HG02759 (cell line): Measurements from ENCODE around the gene P2RY12.

Experiments used
- ATAC-seq: cut with Tn5 transposase; IDR thresholded peaks from one replicate; pipeline ENCODE4 v1.9.1; 2021; ENCODE audit warnings: mild to moderate bottlenecking, moderate library complexity; ENCODE audit not compliant: unreplicated experiment

P2RY12 gene

DNA sequence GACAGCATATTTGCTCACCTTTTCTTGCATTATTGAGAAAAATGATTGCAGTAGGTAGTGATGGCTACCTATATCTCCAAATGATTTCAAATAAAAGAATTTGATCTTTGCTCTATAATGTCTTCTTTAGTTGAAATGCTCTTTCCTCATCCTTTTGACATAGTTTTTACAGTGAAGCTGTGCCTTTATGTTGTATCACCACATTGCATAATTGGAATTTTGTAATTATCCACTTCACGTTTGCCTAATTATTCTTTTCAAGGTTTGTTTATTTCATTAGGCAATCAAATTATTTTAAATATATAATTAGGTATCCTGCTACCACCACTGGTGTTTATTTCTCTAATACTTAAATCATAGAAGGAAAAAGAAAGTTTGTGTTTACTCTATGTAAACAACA is 33.9 kb downstream of the P2RY12 start:
- no peak for ATAC-seq

DNA sequence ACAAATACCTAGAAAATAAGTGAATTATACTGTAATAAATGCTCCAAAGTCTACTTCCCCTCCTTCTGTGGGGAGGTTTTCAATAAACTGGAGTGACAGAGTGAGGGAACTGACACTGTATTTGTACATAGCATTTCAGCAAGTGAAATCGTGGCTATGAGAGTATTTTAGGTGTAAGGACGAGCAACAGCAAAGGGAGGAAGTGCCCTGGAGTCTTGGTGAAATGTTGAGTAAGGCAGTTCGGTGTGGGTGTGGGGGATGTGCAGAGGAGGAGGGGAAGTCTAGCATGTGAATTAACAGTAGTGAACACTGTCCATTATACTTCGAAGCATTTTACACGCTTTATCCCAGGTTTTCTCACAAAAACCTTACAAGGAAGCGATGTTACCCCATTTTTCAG is 37.1 kb downstream of the P2RY12 start:
- no peak for ATAC-seq

- no peak for ATAC-seq
These were observed 38.3 kb downstream of the P2RY12 start for GRCh38 chr3:151346292-151346691.

GRCh38 chr3:151345859-151346258 is 38.7 kb downstream of the P2RY12 start:
- no peak for ATAC-seq

DNA sequence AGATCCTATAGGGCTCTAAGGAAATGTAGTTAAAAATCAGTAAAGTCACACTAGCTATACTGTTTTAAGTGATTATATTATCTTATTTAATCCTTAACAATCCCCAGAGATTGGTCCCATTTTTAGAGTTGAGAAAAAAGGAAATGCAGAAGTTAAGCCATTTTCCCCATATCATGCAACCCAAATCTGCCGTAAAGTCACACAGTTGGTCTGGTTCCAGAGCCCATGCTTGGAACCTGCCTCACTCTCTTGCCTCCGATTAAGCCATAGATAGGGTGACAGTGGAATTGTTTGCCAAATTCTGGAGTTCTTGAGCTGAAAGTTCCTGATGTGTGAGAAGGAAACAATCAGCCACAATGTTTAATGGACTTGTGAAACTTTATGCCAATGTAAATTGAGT is 52.9 kb downstream of the P2RY12 start:
- ATAC-seq: no peak

- ATAC-seq: no peak
These were observed 53.7 kb downstream of the P2RY12 start for GRCh38 chr3:151330899-151331298.

- ATAC-seq: no peak
These were observed 54.2 kb downstream of the P2RY12 start for GRCh38 chr3:151330379-151330778.

DNA sequence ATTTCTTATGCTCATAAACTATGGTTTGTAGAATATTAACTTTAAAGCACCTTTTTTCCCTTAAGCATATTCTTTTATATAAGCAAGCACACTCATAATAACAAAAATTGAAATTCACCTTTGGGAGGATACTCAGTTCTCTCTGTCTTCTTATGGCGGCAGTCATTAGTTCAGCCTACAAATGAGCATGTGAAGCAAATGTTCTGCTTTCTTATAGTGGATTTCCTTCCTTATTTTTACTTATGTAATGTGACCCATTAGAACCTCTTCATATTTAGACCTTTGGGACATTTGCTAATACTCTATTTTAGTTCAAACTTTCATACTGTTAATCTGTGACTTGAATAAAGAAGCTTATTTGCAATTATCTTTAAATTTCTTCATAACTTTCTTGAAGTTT is 55.2 kb downstream of the P2RY12 start, which contains the start of gene P2RY13:
TSS of gene P2RY13 (minus strand) at position 187 of the 400 bp plus-strand sequence. CDS start at position 166, 21 bp downstream.
- ATAC-seq: no peak

DNA sequence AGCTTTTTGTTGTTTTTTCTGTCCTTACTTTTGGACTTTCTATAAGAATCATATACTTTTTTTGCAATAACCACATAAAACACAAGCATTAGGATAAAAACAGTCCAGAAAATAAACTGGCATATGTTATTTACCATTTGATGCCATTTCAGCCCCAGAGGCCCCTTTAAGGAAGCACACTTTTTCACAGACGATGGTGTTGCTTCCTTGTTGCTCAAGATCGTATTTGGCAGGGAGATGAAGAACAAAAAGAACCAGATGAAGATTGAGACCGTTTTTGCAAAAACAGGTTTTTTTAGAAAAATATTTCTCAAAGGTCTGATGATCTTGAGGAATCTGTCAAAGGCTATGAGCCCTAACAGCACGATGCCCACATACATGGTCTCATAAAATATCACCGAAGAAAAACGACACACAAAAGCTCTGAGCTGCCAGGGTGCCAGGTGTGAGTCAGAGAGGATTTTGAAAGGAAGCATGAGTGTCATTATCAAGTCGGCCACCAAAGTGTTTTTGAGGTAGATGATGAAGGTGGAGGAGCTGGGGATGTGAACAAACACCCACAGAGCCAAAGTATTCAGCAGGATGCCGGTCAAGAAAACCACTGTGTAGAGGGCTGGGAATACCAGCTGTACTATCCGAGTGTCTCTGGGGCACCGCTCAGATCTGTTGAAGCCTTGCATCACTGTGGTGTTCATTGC is 56.1 kb downstream of the P2RY12 start:
- ATAC-seq: no peak

DNA sequence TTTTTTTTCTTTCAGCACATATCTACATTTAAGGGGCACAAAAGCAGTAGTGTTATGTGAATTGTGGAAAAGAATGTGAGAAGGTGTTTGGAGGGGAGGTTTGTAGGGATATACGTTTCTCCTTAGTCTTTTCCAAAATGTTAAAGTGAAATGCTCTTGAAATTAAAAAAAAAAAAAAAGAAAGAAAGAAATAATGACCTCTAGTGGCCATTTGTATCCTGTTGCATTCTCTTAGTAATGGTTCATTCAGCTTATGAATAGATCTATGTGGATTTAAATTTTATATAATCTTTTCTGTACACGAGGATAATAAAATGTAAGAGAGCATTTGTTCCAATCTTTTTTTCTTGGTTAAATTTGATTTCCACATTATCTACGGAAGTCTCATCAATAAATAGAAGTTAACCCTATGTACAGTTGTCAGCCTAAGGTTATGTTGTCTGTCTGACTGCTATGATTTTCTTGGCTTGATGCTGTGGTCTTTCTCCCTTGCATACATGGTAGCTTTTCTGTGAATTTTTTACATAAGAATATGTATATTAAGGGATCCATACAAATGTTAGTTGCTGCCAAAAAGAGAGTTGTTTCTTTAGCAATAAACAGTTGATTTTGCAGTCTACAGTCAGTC is 56.9 kb downstream of the P2RY12 start:
- no peak for ATAC-seq

DNA sequence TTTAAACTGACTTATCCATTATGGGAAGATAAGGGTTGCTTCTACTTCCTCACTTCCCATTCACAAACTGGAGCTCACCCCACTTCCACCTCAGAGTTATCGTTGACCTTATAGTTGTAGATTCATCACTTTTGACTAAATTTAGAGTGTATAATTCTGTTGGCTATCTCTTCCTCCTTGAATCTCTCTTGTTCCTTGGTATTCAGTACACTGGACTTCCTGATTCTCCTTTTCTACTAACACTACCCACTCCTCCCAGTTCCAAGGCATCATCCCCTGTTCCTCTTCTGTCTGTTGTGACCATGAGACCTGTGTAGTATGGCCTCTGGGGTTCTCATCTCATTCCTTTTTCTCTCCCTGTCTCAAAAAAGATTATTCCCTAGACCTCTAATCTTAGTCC is 62.0 kb downstream of the P2RY12 start:
- no peak for ATAC-seq

DNA sequence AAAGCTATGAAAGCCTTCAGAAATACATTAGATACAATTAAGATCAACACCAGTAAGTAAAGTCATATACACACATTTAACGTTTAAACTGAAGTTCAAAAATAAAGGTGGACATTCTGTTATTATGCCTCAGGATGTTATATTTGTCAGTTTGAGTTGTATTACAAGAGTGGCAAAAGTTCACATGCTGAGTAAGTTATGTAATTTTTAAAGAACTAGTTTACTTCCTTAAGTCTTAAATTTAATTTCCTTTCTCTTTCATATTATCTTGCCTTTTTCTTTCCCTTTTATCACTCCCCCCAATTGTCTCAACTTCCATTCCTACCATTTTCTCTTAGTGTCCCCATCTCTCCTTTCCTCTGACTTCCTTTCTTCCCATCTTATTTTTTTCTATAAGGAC is 63.0 kb downstream of the P2RY12 start:
- ATAC-seq: no peak

DNA sequence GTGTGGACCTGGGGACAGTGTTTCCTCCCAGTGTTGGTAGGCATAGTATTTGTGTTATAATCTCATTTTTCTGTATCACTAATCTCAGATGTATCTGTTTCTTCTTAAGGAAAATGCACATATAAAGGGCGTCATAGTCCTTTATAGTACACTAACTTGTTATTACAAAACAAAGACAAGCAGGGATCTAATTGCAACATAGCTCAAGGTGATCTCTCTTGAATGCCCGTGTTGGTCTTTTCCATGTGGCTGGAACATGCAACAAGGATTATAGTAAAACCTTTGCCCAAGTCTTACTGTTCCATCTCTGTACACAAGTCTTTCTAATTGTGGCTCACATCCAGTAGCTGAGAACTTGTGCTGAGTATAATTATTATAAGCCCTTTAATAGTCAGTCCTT is 64.4 kb downstream of the P2RY12 start:
- no peak for ATAC-seq

DNA sequence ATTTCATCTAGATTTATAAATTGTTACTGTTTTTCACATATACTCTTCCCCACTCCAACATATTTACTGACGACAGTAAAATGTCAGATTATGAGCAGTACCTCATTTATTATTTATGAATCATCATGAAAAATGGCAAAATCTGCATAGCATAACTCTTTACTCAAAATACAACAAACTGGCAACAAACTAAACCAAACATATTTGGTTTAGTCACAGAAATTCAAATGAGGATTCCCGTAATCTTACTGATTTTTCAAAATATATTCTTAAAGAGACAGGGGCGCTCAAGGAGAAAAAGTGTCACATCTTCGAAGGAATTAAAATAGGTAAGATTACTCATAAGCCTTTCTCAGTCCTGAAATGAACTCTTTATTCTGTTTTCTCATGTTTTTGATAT is 64.9 kb downstream of the P2RY12 start:
- no peak for ATAC-seq

DNA sequence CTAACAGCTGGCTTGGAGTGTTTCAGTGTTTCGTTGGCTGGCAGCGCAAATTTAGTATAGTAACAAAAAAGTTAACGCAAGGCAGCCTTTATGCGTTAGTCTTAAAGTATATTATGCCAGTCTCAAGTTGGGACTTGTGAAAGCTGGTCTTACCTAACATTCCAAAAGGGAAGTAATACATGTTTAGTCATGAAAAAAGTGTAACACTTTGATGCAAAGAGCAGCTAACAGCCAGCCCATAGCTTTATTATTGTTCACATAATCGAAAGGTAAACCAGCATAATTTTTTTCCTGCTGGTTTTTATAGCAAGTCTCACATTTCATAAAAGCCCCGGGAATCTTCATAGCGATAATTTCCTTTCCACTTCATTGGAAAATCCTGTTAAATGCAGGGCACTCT is 65.6 kb downstream of the P2RY12 start:
- no peak for ATAC-seq

DNA sequence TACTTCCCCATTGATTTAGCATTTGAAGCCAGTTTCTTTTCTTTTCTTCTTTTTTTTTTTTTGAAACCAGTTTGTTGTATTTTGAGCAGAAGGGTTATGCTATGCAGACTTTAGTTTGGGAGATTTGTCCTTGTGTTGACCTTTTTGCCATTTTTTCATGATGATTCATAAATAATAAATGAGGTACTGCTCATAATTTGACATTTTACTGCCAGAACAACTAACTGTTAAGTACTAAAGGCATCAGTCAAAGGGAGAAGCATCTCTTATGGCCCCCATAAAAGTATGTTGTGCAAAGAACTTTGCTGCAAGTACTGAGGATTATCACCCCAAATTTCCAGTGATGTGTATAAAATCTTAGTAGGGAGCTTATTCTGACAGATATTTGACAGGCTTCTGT is 66.2 kb downstream of the P2RY12 start:
- ATAC-seq: no peak

GRCh38 chr3:151316267-151316991 is 68.1 kb downstream of the P2RY12 start, which contains the start of gene GPR87:
Gene GPR87 (minus strand): TSS chr3:151316820. CDS start chr3:151300100, 16,720 bp downstream.
- no peak for ATAC-seq

GRCh38 chr3:151315846-151316245 is 68.7 kb downstream of the P2RY12 start:
- ATAC-seq: no peak

- ATAC-seq: no peak
These were observed 69.4 kb downstream of the P2RY12 start for GRCh38 chr3:151315136-151315535.

- ATAC-seq: no peak
These were observed 70.0 kb downstream of the P2RY12 start for GRCh38 chr3:151314593-151314992.

DNA sequence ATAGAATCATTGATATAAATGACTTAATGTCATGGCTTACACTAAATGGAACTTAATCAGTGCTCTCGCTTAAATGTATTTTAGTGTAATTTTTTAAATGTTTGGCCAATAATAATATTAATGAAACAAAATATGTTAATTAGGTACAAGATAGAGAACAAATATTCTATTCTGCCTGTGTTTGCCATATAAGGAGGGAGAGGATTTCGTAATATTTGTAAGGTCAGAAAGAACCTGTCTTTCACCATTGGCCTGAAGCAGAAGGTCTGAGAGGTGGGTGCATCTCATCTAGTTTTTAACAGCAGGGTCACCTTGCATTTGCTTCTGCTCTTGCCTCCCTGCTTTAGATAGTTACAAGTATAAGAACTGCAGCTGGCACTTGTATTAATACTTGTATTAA is 70.4 kb downstream of the P2RY12 start:
- no peak for ATAC-seq

- ATAC-seq: no peak
These were observed 71.6 kb downstream of the P2RY12 start for GRCh38 chr3:151312972-151313371.
